Keratinocyte (primary cell): Measurements from ENCODE around the gene CASP6. TPM values are rescaled to one million over a fixed set of nuclear protein-coding genes. Genes with fewer than 3 reads are reported as not detected.

ENCODE experiments used
- DNase-seq: peaks from one replicate; pipeline ENCODE4 v3.0.0-alpha.2; 2011; ENCODE audit warnings: low read depth, missing footprints, low spot score
- FAIRE-seq: peaks from 2 replicates; lab custom pipeline; 2011; peaks lifted over from hg19 to GRCh38; lab: Jason Lieb, UNC
- H2AFZ ChIP-seq: 2 replicates; pipeline ENCODE4 v1.6.0; 2012; ENCODE audit warnings: low read length, control low read depth, inconsistent platforms; ENCODE audit not compliant: control insufficient read depth
- H3K27ac ChIP-seq: 2 replicates; pipeline ENCODE4 v1.5.1; 2011; ENCODE audit warnings: low read length; ENCODE audit not compliant: control insufficient read depth, insufficient read depth
- H3K27me3 ChIP-seq: 3 replicates; pipeline ENCODE4 v1.6.0; 2011; ENCODE audit warnings: low read length; ENCODE audit not compliant: control insufficient read depth, insufficient read depth; ENCODE audit errors: extremely low read depth
- H3K36me3 ChIP-seq, 2 experiments: 2 replicates in 1 of 2; 3 replicates in 1 of 2; pipeline ENCODE4 v1.5.1; 2011; ENCODE audit warnings: low read length in 2 of 2, mild to moderate bottlenecking in 1 of 2; ENCODE audit not compliant: control insufficient read depth in 2 of 2, insufficient read depth in 2 of 2; ENCODE audit errors: extremely low read depth in 1 of 2
- H3K4me1 ChIP-seq: 3 replicates; pipeline ENCODE4 v1.5.1; 2011; ENCODE audit warnings: low read length; ENCODE audit not compliant: control insufficient read depth, insufficient read depth; ENCODE audit errors: extremely low read depth
- H3K4me2 ChIP-seq: 3 replicates; pipeline ENCODE4 v1.6.0; 2011; ENCODE audit warnings: low read depth, low read length; ENCODE audit not compliant: control insufficient read depth, insufficient read depth; ENCODE audit errors: extremely low read depth
- H3K4me3 ChIP-seq, 3 experiments: fragments of 200-600 bp in 1 of 3; sonication (generic) in 1 of 3; 2 replicates in 2 of 3; 3 replicates in 1 of 3; pipeline ENCODE4 v1.5.1; 2011 to 2016; ENCODE audit warnings: low read length in 3 of 3, mild to moderate bottlenecking in 3 of 3, control low read depth in 2 of 3, inconsistent platforms in 1 of 3, low read depth in 1 of 3, mixed read lengths in 1 of 3, mixed run types in 1 of 3, moderate library complexity in 1 of 3; ENCODE audit not compliant: control insufficient read depth in 2 of 3, insufficient read depth in 2 of 3; ENCODE audit errors: extremely low read depth in 1 of 3
- H3K79me2 ChIP-seq: 2 replicates; pipeline ENCODE4 v1.6.0; 2012; ENCODE audit warnings: low read length; ENCODE audit not compliant: control insufficient read depth, insufficient read depth
- H3K9ac ChIP-seq: 3 replicates; pipeline ENCODE4 v1.6.0; 2011; ENCODE audit warnings: low read length; ENCODE audit not compliant: control insufficient read depth, insufficient read depth; ENCODE audit errors: extremely low read depth
- H3K9me1 ChIP-seq: 3 replicates; pipeline ENCODE4 v1.6.0; 2011; ENCODE audit warnings: low read length; ENCODE audit not compliant: control insufficient read depth, insufficient read depth; ENCODE audit errors: extremely low read depth
- H3K9me3 ChIP-seq: 2 replicates; pipeline ENCODE4 v1.5.1; 2012; ENCODE audit warnings: low read depth, low read length; ENCODE audit not compliant: control insufficient read depth
- H4K20me1 ChIP-seq: 3 replicates; pipeline ENCODE4 v1.6.0; 2011; ENCODE audit warnings: low read length; ENCODE audit not compliant: control insufficient read depth, insufficient read depth; ENCODE audit errors: extremely low read depth
- EZH2 ChIP-seq: IDR thresholded peaks from one replicate; pipeline ENCODE4 v1.6.1; 2012; ENCODE audit warnings: inconsistent platforms, mild to moderate bottlenecking, low read length, moderate library complexity
- dilution Hi-C: fragments of 300-500 bp; cut with MboI; formaldehyde crosslinking; loops from one replicate; pipeline ENCODE4 v1.7.0; 2020; ENCODE audit warnings: low sequenced_read_pairs; ENCODE audit not compliant: extremely low pct_ligation_motif_present
- polyA plus RNA-seq, 5 experiments: library from polyadenylated mRNA; depleted of rRNA in 3 of 5; stranded (reverse) in 3 of 5; stranded (forward) in 1 of 5; unstranded in 1 of 5; fragments of >200 nt; gene quantifications; 1 replicate in 1 of 5; 2 replicates in 3 of 5; 3 replicates in 1 of 5; pipeline versions ENCODE4 v1.2.1 to v1.2.3, GENCODE V29; 2011 to 2012; ENCODE audit warnings: missing spikeins in 2 of 5, low read depth in 1 of 5, low replicate concordance in 1 of 5
- TF ChIP-seq, protein P1 (sequence below), 3 experiments: IDR thresholded peaks in 1 of 3; conservative IDR thresholded peaks in 1 of 3; optimal IDR thresholded peaks in 1 of 3; 2 replicates in 2 of 3; 3 replicates in 1 of 3; pipeline versions ENCODE3 to v1.5.1; 2011; ENCODE audit warnings: low read length in 3 of 3, mild to moderate bottlenecking in 3 of 3, moderate library complexity in 2 of 3, control low read depth in 1 of 3, inconsistent platforms in 1 of 3; ENCODE audit not compliant: insufficient read depth in 2 of 3; ENCODE audit errors: extremely low read depth in 1 of 3

CASP6 gene
- polyA plus RNA-seq, 1 donor (not counting 4 experiments of a cell fraction or from before 2014, with no cell fraction given): 52.0 TPM

- dilution Hi-C loops: no loop called here
Measured at GRCh38 chr4:109648266-109648996, 54.8 kb downstream of the CASP6 start.

DNA sequence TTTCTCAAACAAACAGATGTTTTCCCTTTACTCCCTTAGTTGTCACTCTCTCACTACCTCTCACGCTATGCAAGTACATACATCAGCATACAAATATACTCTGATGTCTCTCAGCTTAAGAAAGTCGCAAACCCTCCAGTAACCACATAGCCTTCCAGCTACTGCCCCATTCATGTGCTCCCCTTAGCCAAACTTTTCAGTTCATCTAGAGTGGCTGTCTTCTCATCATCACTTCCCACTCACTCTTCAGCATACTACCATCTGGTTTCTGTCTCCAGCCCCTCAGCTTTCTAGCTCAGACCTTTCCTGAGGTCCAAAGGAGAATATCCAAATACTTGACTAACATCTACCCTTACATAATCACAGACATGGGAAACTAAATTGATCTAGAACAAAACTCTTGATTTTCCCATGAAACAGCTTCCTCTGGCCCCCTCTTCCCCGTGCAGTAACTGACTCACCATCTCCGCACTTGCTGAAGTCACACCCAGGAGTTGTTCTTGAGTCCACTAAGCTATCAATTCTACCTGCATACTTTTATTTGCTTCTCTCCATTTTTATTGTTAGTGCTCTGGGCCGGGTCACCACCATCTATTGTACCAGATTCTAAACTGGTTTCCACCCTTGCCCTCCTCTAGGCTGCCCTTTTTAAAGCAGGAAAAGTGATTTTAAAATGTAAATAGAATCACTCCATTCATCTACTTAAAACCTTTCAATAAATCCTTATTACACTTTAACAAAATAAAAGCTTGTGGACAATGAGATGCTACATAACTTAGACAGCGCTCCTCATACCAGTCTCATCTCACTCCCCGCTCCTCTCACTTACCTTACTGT, 57.2 kb downstream of the CASP6 start:
- Histone ChIP-seq H3K9me3 (no peaks in the 10 kb centered on the region), H3K9ac (no peak overlapping the region), H3K27ac (no peak overlapping the region), H3K4me2 (no peak overlapping the region), H4K20me1 (no peaks in the 10 kb centered on the region), H3K4me3 (no peak overlapping the region), H3K9me1 (no peaks in the 10 kb centered on the region), H3K27me3 (no peaks in the 10 kb centered on the region), H2AFZ (no peak overlapping the region), H3K36me3 (no peaks in the 10 kb centered on the region), H3K79me2 (no peaks in the 10 kb centered on the region), H3K4me1 (no peaks in the 10 kb centered on the region)
- DNase-seq (no peak), FAIRE-seq (no peak)
- dilution Hi-C loops: no loop called here
- TF ChIP-seq, protein P1, sequence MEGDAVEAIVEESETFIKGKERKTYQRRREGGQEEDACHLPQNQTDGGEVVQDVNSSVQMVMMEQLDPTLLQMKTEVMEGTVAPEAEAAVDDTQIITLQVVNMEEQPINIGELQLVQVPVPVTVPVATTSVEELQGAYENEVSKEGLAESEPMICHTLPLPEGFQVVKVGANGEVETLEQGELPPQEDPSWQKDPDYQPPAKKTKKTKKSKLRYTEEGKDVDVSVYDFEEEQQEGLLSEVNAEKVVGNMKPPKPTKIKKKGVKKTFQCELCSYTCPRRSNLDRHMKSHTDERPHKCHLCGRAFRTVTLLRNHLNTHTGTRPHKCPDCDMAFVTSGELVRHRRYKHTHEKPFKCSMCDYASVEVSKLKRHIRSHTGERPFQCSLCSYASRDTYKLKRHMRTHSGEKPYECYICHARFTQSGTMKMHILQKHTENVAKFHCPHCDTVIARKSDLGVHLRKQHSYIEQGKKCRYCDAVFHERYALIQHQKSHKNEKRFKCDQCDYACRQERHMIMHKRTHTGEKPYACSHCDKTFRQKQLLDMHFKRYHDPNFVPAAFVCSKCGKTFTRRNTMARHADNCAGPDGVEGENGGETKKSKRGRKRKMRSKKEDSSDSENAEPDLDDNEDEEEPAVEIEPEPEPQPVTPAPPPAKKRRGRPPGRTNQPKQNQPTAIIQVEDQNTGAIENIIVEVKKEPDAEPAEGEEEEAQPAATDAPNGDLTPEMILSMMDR (optimal IDR thresholded peaks at IDR 0.05 in 1 of 3, IDR thresholded peaks at IDR 0.05 in 1 of 3, conservative IDR thresholded peaks at IDR 0.05 in 1 of 3; ENCODE audit: extremely low read depth in 1 of 3, insufficient read depth in 2 of 3, low read length in 3 of 3): no peak
- TF ChIP-seq EZH2: no peak

More at GRCh38 chr4:109648266-109648996, 54.8 kb downstream of the CASP6 start:
- H3K27ac ChIP-seq: no peak overlapping the region
- H3K9me1 ChIP-seq: no peaks in the 10 kb centered on the region
- no peak overlapping the region for H2AFZ ChIP-seq
- no peak for TF ChIP-seq EZH2
- TF ChIP-seq, protein P1 (optimal IDR thresholded peaks at IDR 0.05 in 1 of 3, IDR thresholded peaks at IDR 0.05 in 1 of 3, conservative IDR thresholded peaks at IDR 0.05 in 1 of 3; ENCODE audit: extremely low read depth in 1 of 3, insufficient read depth in 2 of 3, low read length in 3 of 3): no peak
- no peak overlapping the region for H3K9ac ChIP-seq
- no peak overlapping the region for H3K4me2 ChIP-seq
- H3K79me2 ChIP-seq: no peaks in the 10 kb centered on the region
- peak; percentile 5 for FAIRE-seq
- H3K27me3 ChIP-seq: no peaks in the 10 kb centered on the region
- no peaks in the 10 kb centered on the region for H3K4me1 ChIP-seq
- H3K9me3 ChIP-seq: no peaks in the 10 kb centered on the region
- no peak for DNase-seq
- H3K4me3 ChIP-seq: no peak overlapping the region
- H4K20me1 ChIP-seq: no peaks in the 10 kb centered on the region
- no peaks in the 10 kb centered on the region for H3K36me3 ChIP-seq
